HG02938 (cell line): ENCODE results near the gene ZBTB16.

Source experiments
- ATAC-seq: cut with Tn5 transposase; IDR thresholded peaks from one replicate; pipeline ENCODE4 v1.9.1; 2021; ENCODE audit warnings: mild to moderate bottlenecking, moderate library complexity; ENCODE audit not compliant: unreplicated experiment

Gene ZBTB16

GRCh38 chr11:114290503-114291235 is 231.2 kb downstream of the ZBTB16 start:
- ATAC-seq: no peak

GRCh38 chr11:114291381-114291780 is 231.9 kb downstream of the ZBTB16 start:
- no peak for ATAC-seq

- ATAC-seq: no peak
These were observed 232.6 kb downstream of the ZBTB16 start for GRCh38 chr11:114291842-114292680.

- no peak for ATAC-seq
These were observed 233.7 kb downstream of the ZBTB16 start for GRCh38 chr11:114293201-114293711.

- no peak for ATAC-seq
These were observed 236.4 kb downstream of the ZBTB16 start, which contains the start of gene NNMT for GRCh38 chr11:114295676-114296604. Gene NNMT (plus strand): TSS chr11:114296399. CDS start chr11:114296557, 158 bp downstream.

GRCh38 chr11:114296605-114297372 is 237.3 kb downstream of the ZBTB16 start:
- no peak for ATAC-seq

- ATAC-seq: no peak
These were observed 238.5 kb downstream of the ZBTB16 start for GRCh38 chr11:114297806-114298709.

GRCh38 chr11:114298710-114299109 is 239.2 kb downstream of the ZBTB16 start:
- no peak for ATAC-seq
